ENCODE measurements around the gene FAR1.

FAR1 gene

GRCh38 chr11:13672576-13673210 lies 4.2 kb downstream of the FAR1 start:
- DNase-seq, result no peak

GRCh38 chr11:13674799-13675509 lies 6.5 kb downstream of the FAR1 start:
- no peak for DNase-seq

GRCh38 chr11:13676576-13676975 lies 8.1 kb downstream of the FAR1 start:
- DNase-seq, result no peak

DNA sequence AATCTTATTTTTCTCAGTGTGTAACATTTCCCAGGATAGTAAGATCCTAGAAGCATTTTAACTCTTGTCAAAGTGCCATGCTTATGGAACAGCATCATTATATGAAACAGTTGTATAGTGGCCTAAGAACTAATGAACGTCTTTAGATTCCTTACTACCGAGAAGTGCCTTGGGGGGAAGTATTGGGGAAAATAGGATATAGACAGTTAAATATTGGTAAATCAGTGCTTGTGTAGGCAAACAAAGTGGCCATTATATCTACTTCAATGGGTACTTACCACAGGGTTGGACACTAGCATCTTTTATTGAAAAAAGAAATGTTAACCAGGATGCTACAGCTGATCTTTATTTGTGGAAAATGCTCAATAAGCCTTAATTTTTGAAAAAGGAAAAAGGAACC lies 11.3 kb downstream of the FAR1 start:
- no peak for DNase-seq

DNA sequence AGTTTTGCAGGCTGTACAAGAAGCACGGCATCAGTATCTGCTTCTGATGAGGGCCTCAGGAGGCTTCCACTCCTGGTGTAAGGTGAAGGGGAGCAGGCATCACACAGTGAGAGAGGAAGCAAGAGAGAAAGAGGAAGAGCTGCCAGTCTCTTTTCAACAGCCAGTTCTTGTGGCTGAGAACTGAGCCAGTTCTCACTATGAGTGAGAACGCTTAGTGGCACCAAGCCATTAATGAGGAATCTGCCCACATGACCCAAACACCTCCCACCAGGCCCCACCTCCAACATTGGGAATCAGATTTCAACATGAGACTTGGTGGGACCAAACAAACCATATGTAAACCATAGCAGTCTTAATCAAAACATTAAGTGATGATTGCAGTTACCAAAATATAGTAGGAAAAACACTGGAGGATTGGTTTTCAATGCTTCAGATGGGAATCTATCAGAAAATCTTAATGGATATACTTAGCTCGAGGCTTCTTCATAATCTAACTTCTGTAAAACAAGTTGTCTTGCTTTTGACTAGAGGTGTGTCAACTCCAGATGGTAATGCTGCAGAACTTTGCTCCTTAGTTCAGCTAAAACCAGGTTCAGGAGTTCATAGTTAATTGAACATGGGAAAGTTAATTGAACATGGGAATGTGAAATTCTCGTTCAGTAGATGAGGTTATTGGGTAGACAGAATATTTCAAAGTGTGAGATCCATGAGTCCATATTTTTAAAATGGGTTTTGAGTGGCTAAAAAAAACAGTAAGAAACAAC lies 12.2 kb downstream of the FAR1 start:
- no peak for DNase-seq

GRCh38 chr11:13681446-13681845 lies 13.0 kb downstream of the FAR1 start:
- no peak for DNase-seq

GRCh38 chr11:13682212-13682611 lies 13.7 kb downstream of the FAR1 start:
- DNase-seq, result no peak

GRCh38 chr11:13685461-13686108 lies 17.1 kb downstream of the FAR1 start:
- no peak for DNase-seq

DNA sequence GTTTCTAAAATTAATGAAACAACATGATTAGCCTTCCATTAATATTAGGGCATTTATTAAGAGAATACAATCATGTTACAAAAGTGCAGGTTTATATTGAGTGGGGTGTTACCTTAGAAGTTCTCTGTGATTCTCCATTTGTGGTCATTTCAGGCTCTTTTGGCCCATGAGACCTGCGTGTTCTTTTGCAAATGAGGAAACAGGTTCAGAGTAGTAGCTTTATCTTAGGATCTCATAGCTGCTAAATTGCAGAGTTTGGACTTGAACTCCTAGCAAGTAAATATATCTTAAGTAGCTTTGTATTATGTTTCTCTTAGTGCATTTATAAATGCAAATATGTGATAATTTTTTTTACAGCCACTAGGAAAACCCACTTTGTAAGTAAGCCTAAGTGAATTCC lies 18.3 kb downstream of the FAR1 start:
- DNase-seq, result no peak

- no peak for DNase-seq
Observed at GRCh38 chr11:13687271-13687670, 18.8 kb downstream of the FAR1 start.

DNA sequence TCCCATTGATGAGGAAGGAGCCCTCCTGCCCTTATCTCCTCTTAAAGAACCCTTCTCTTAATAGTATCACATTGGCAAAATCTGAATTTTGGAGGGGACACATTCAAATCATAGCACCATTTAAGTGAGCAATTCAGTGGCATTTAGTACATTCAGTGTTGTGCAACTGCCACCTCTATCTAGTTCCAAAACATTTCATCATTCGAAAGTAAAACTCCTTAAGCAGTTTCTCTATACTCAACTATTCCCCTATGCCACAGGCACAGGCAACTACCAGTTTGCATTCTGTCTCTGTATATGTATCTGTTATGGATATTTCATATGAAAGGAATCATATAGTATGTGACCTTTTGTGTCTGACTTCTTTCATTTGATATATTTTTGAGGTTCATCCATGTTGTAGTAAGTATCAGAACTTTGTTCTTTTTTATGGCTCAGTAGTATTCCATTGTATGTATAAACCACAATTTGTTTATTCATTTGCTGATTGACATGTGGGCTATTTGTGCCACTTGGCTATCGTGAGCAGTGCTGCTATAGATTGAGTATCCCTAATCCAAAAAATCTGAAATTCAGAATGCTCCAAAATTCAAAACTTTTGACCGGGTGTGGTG lies 22.9 kb downstream of the FAR1 start:
- DNase-seq, result no peak

DNA sequence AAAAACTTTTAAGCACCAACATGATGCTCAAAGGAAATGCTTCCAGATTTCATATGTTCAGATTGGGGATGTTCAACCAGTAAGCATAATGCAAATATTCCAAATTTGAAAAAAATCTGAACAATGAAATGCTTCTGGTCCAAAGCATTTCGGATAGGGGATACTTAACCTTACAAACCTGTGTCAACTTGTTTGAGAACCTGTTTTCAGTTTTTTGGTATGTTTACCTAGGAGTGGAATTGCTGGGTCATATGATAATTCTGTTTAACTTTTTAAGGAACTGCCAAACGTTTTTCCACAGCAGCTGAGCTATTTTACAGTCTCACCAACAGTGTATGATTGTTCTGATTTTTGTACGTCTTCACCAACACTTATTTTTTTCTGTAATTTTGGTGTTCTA lies 23.7 kb downstream of the FAR1 start:
- no peak for DNase-seq

GRCh38 chr11:13694115-13694514 lies 25.6 kb downstream of the FAR1 start:
- DNase-seq, result no peak

DNA sequence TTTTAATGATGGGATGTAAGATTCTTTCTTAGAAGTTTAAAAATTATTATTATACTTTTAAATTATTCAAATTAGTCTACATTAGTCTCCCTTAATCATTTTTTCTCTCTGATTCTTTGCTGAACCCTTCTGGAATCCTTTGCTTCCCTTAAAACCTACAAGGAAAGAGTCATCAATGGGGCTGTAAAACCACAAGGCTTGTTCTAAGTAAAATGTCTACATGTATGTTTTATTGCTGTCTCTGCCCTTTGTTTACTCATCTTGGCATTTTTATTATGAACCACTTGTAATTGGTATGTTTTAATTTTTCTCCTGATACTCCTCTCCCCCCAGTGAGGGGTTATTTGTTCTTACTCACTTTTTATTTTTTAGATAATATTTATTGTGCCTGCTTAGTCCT lies 27.4 kb downstream of the FAR1 start:
- no peak for DNase-seq

- DNase-seq, result no peak
Observed at GRCh38 chr11:13697710-13698109, 29.2 kb downstream of the FAR1 start.

DNA sequence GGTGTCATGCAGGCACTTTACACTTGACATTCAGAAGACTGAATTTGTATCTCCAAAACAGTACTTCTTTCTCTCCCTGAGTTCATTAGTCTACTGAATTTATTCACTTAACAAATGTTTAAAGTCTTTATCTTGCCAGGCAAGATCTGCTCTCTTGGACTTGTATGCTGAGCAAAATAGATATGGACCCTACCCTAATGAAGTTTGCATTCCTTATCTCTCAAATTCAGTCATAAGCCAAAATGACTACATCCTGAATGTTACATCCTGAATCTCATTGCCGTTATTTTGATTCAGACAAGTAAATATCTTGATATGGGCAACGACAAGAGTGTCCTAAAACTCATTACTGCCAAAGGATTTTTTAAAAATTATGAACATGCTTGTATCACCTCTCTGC lies 29.7 kb downstream of the FAR1 start:
- DNase-seq, result no peak

GRCh38 chr11:13699041-13699440 lies 30.6 kb downstream of the FAR1 start:
- DNase-seq, result no peak

- no peak for DNase-seq
Observed at GRCh38 chr11:13699870-13700269, 31.4 kb downstream of the FAR1 start.

GRCh38 chr11:13701506-13701905 lies 33.0 kb downstream of the FAR1 start:
- no peak for DNase-seq

DNA sequence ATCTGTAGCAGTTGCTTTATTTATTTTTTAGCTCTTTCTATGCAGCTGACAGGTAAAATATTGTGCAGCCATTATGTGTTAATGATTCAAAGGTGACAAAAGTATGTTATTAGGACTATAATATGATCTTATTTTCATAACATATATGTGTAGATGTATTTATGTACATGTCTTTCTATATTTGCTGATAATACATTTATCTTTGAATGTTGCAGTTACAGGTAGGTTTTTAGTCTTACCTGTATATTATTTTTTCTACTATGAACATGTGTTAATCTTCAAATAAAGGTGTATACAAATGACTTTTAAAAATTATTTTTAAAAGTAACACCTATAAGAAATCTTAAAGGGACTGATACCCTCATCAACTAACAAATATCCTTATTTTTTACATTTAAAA lies 33.6 kb downstream of the FAR1 start:
- DNase-seq, result no peak

- no peak for DNase-seq
Observed at GRCh38 chr11:13705710-13706109, 37.2 kb downstream of the FAR1 start.

DNA sequence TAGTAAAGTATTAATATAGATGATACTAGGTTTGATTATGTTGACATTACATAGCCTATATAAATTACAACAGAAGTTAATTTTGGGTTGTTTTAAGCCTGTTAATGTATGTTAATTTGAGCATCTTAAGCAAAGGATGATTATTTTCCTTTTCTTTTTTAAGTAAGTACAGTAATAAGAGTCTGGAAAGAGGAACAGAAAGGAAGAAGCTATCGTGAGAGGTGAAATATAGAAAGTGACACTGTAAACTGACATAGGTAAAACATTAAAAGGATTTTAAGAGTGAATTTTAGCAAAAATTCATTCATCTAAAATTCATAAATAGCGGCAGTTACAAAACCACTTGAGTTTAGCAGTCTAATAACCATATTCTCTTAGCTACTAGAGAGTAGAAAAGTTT lies 45.5 kb downstream of the FAR1 start:
- DNase-seq, result no peak

GRCh38 chr11:13717331-13717730 lies 48.9 kb downstream of the FAR1 start:
- no peak for DNase-seq
